Measurements from ENCODE around the gene IRF2BP2. TPM values are rescaled to one million over a fixed set of nuclear protein-coding genes. Genes with fewer than 3 reads are reported as not detected.

The IRF2BP2 gene
- total RNA-seq, 1 donor = 60.9 TPM

DNA sequence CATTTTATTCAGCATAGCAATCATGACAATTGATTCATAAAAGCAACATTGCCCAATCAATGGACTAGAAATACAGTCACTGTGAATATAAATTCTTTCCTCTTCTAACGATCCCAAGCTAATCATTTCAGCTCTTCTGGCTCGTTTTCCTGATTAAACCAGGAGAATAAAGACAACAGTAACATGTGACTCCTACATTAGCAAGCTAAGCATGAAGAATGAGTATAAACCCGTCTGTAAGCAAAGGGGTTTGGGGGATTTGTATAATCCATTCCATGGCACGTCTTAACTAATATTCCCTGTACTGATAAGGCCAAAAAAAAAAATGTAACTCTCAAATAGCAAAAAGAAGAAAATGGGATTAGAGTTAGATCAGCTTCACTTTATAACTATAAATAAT is 21.6 kb downstream of the IRF2BP2 start:
- H3K4me3 ChIP-seq (ENCODE audit: low read depth, low read length) = no peak overlapping the region
- TF ChIP-seq CTCF (IDR thresholded peaks at IDR 0.05; ENCODE audit: insufficient read depth, low read depth, low read length) = no peak
- no peak for DNase-seq (ENCODE audit: low read depth)

DNA sequence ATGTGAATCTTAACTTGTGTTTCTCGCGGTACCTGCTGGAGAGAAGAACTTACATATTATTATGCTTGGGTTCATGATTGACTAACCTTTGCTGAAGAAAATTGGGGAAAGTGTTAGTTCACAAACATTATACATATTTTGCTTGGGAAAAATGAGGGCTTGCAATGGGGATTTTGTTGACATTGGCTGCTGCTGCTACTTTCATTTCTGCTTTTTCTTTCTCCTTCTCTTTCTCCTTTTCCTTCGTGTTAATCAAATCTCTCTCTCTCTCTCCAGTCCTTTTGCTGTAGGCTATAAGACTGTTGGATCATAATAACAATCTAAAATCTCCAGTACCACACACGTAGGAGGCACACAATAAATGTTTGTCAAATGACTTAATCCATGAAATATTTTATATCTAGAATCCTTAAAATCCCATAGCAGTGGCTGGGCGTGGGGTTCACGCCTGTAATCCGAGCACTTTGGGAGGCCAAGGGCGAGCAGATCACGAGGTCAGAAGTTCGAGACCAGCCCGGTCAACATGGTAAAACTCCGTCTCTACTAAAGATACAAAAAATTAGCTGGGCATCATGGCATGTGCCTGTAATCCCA is 23.0 kb downstream of the IRF2BP2 start:
- DNase-seq (ENCODE audit: low read depth) = no peak
- H3K4me3 ChIP-seq (ENCODE audit: low read depth, low read length) = no peak overlapping the region
- no peak for TF ChIP-seq CTCF (IDR thresholded peaks at IDR 0.05; ENCODE audit: insufficient read depth, low read depth, low read length)

GRCh38 chr1:234586304-234586703 is 23.7 kb downstream of the IRF2BP2 start:
- no peak for TF ChIP-seq CTCF (IDR thresholded peaks at IDR 0.05; ENCODE audit: insufficient read depth, low read depth, low read length)
- H3K4me3 ChIP-seq (ENCODE audit: low read depth, low read length) = no peak overlapping the region
- DNase-seq (ENCODE audit: low read depth) = no peak

- no peak for TF ChIP-seq CTCF (IDR thresholded peaks at IDR 0.05; ENCODE audit: insufficient read depth, low read depth, low read length)
- H3K4me3 ChIP-seq (ENCODE audit: low read depth, low read length) = no peak overlapping the region
- peak; percentile 78 for DNase-seq (ENCODE audit: low read depth)
These were observed 24.5 kb downstream of the IRF2BP2 start for GRCh38 chr1:234585330-234586055.

DNA sequence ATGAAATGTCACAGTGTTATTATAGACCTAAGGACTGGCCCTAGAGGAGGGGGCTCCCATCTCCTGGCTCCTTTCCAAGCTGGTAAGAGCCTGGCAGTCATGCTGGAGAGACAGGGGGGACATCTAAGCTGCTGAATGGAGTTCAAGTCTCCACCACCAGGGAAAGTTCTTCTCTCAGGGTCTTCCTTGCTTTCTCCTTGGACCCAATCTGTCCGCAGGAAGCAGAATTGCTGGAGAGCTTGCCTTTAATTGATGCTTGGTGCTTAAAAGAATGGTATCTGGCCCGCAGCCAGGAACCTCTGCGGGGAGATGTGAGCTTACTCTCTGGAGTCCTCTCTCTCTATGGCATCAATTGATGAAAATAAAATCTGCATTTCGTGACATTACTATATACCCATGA is 25.1 kb downstream of the IRF2BP2 start:
- no peak for DNase-seq (ENCODE audit: low read depth)
- no peak overlapping the region for H3K4me3 ChIP-seq (ENCODE audit: low read depth, low read length)
- no peak for TF ChIP-seq CTCF (IDR thresholded peaks at IDR 0.05; ENCODE audit: insufficient read depth, low read depth, low read length)

- no peak for DNase-seq (ENCODE audit: low read depth)
- no peak for TF ChIP-seq CTCF (IDR thresholded peaks at IDR 0.05; ENCODE audit: insufficient read depth, low read depth, low read length)
- no peak overlapping the region for H3K4me3 ChIP-seq (ENCODE audit: low read depth, low read length)
These were observed 25.6 kb downstream of the IRF2BP2 start for GRCh38 chr1:234584420-234584805.
